ENCODE measurements around the gene WFIKKN1. TPM values are rescaled to one million over a fixed set of nuclear protein-coding genes. Genes with fewer than 3 reads are reported as not detected.

The WFIKKN1 gene
- total and polyA plus RNA-seq, 2 experiments from 2014 or later, result 3.5 to 6.8 TPM

- ATAC-seq (peak; percentile 5), DNase-seq (ENCODE audit: low spot score) (peak; percentile 54)
- peaks cover 9% of the 10 kb centered on the region; the same call in 1 of the 2 replicates for H3K79me2 ChIP-seq (replicated peaks; ENCODE audit: insufficient read depth)
- H3K36me3 ChIP-seq (ENCODE audit: insufficient read depth), result no peaks in the 10 kb centered on the region
- no peaks in the 10 kb centered on the region for H3K27me3 ChIP-seq (ENCODE audit: insufficient read depth)
- Mint-ChIP-seq H3K9me3 (no peaks in the 10 kb centered on the region; the same call in 1 of the 3 replicates), H3K27ac (no peak overlapping the region; the same call in 1 of the 2 replicates), H3K4me3 (peak overlapping the region; percentile 36; the same call in 2 of the 3 replicates), H3K36me3 (ENCODE audit: low read depth) (peaks cover 17% of the 10 kb centered on the region), H3K27me3 (ENCODE audit: insufficient read depth, low read depth, poor library complexity) (peaks cover 17% of the 10 kb centered on the region), H3K4me1 (peaks cover 27% of the 10 kb centered on the region)
- H2AFZ ChIP-seq, result no peak overlapping the region
- no peak overlapping the region for H3K27ac ChIP-seq (ENCODE audit: low read depth)
- peaks cover 27% of the 10 kb centered on the region for H3F3A ChIP-seq (replicated peaks; ENCODE audit: low read depth)
- peak overlapping the region; percentile 74 for H3K4me2 ChIP-seq
- peaks cover 11% of the 10 kb centered on the region; the same call in 1 of the 2 replicates for H3K4me1 ChIP-seq (ENCODE audit: insufficient read depth)
- peaks cover 10% of the 10 kb centered on the region for H4K20me1 ChIP-seq (replicated peaks; ENCODE audit: insufficient read depth)
- H3K4me3 ChIP-seq, result peak overlapping the region; percentile 48
- no peaks in the 10 kb centered on the region for H3K9me2 ChIP-seq (ENCODE audit: insufficient read depth)
- TF ChIP-seq EZH2 (IDR thresholded peaks at IDR 0.05; ENCODE audit: low read depth, unreplicated experiment) (no peak), POLR2AphosphoS5 (IDR thresholded peaks at IDR 0.05; ENCODE audit: low read depth) (peak; percentile 20; the same call in 1 of the 2 replicates)
These were observed 46.1 kb downstream of the WFIKKN1 start for GRCh38 chr16:676913-677312.

GRCh38 chr16:677316-678190, 46.8 kb downstream of the WFIKKN1 start:
- no peaks in the 10 kb centered on the region; the same call in 1 of the 2 replicates for H3K36me3 ChIP-seq (ENCODE audit: insufficient read depth)
- Mint-ChIP-seq H3K36me3 (ENCODE audit: low read depth) (peaks cover 23% of the 10 kb centered on the region), H3K4me3 (peak overlapping the region; percentile 36; the same call in 1 of the 3 replicates), H3K27ac (no peak overlapping the region), H3K9me3 (no peaks in the 10 kb centered on the region; the same call in 1 of the 3 replicates), H3K27me3 (ENCODE audit: insufficient read depth, low read depth, poor library complexity) (peaks cover 20% of the 10 kb centered on the region), H3K4me1 (peaks cover 31% of the 10 kb centered on the region)
- DNase-seq (ENCODE audit: low spot score) (peak; percentile 77), ATAC-seq (peak; percentile 21)
- H3K4me3 ChIP-seq, result peak overlapping the region; percentile 48
- H4K20me1 ChIP-seq (replicated peaks; ENCODE audit: insufficient read depth), result peaks cover 17% of the 10 kb centered on the region
- H3K27ac ChIP-seq (ENCODE audit: low read depth), result no peak overlapping the region
- peaks cover 9% of the 10 kb centered on the region; the same call in 1 of the 2 replicates for H3K79me2 ChIP-seq (replicated peaks; ENCODE audit: insufficient read depth)
- H3K9me2 ChIP-seq (ENCODE audit: insufficient read depth), result no peaks in the 10 kb centered on the region
- H3F3A ChIP-seq (replicated peaks; ENCODE audit: low read depth), result peaks cover 33% of the 10 kb centered on the region
- H2AFZ ChIP-seq, result no peak overlapping the region
- TF ChIP-seq ZNF331 (CRISPR knock-in tag; IDR thresholded peaks at IDR 0.05; ENCODE audit: low read depth) (no peak), EZH2phosphoT487 (IDR thresholded peaks at IDR 0.05; ENCODE audit: unreplicated experiment) (no peak), ZNF114 (CRISPR knock-in tag; IDR thresholded peaks at IDR 0.05) (no peak), POLR2AphosphoS5 (IDR thresholded peaks at IDR 0.05; ENCODE audit: low read depth) (no peak; the same call in 1 of the 2 replicates), EZH2 (IDR thresholded peaks at IDR 0.05; ENCODE audit: low read depth, unreplicated experiment) (no peak), JUNB (IDR thresholded peaks at IDR 0.05; ENCODE audit: unreplicated experiment) (no peak), STAT1 (IDR thresholded peaks at IDR 0.05; ENCODE audit: unreplicated experiment) (no peak)
- TF ChIP-seq, protein P1, sequence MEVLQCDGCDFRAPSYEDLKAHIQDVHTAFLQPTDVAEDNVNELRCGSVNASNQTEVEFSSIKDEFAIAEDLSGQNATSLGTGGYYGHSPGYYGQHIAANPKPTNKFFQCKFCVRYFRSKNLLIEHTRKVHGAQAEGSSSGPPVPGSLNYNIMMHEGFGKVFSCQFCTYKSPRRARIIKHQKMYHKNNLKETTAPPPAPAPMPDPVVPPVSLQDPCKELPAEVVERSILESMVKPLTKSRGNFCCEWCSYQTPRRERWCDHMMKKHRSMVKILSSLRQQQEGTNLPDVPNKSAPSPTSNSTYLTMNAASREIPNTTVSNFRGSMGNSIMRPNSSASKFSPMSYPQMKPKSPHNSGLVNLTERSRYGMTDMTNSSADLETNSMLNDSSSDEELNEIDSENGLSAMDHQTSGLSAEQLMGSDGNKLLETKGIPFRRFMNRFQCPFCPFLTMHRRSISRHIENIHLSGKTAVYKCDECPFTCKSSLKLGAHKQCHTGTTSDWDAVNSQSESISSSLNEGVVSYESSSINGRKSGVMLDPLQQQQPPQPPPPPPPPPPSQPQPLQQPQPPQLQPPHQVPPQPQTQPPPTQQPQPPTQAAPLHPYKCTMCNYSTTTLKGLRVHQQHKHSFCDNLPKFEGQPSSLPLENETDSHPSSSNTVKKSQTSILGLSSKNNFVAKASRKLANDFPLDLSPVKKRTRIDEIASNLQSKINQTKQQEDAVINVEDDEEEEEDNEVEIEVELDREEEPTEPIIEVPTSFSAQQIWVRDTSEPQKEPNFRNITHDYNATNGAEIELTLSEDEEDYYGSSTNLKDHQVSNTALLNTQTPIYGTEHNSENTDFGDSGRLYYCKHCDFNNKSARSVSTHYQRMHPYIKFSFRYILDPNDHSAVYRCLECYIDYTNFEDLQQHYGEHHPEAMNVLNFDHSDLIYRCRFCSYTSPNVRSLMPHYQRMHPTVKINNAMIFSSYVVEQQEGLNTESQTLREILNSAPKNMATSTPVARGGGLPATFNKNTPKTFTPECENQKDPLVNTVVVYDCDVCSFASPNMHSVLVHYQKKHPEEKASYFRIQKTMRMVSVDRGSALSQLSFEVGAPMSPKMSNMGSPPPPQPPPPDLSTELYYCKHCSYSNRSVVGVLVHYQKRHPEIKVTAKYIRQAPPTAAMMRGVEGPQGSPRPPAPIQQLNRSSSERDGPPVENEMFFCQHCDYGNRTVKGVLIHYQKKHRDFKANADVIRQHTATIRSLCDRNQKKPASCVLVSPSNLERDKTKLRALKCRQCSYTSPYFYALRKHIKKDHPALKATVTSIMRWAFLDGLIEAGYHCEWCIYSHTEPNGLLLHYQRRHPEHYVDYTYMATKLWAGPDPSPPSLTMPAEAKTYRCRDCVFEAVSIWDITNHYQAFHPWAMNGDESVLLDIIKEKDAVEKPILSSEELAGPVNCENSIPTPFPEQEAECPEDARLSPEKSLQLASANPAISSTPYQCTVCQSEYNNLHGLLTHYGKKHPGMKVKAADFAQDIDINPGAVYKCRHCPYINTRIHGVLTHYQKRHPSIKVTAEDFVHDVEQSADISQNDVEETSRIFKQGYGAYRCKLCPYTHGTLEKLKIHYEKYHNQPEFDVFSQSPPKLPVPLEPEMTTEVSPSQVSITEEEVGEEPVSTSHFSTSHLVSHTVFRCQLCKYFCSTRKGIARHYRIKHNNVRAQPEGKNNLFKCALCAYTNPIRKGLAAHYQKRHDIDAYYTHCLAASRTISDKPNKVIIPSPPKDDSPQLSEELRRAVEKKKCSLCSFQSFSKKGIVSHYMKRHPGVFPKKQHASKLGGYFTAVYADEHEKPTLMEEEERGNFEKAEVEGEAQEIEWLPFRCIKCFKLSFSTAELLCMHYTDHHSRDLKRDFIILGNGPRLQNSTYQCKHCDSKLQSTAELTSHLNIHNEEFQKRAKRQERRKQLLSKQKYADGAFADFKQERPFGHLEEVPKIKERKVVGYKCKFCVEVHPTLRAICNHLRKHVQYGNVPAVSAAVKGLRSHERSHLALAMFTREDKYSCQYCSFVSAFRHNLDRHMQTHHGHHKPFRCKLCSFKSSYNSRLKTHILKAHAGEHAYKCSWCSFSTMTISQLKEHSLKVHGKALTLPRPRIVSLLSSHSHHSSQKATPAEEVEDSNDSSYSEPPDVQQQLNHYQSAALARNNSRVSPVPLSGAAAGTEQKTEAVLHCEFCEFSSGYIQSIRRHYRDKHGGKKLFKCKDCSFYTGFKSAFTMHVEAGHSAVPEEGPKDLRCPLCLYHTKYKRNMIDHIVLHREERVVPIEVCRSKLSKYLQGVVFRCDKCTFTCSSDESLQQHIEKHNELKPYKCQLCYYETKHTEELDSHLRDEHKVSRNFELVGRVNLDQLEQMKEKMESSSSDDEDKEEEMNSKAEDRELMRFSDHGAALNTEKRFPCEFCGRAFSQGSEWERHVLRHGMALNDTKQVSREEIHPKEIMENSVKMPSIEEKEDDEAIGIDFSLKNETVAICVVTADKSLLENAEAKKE (CRISPR knock-in tag; IDR thresholded peaks at IDR 0.05), result no peak
- peak overlapping the region; percentile 74 for H3K4me2 ChIP-seq
- peaks cover 11% of the 10 kb centered on the region; the same call in 1 of the 2 replicates for H3K4me1 ChIP-seq (ENCODE audit: insufficient read depth)
- no peaks in the 10 kb centered on the region for H3K27me3 ChIP-seq (ENCODE audit: insufficient read depth)

All from GM23338 (cell line).